Neuronal stem cell (in vitro differentiated cells): ENCODE measurements around the gene KCNH6.

Experiments
- DNase-seq: peaks from one replicate; pipeline ENCODE4 v3.0.0-alpha.2; 2013; ENCODE audit warnings: low spot score
- H2AFZ ChIP-seq: one replicate; pipeline ENCODE4 v1.6.1; 2013; ENCODE audit warnings: mild to moderate bottlenecking, low read length, inconsistent platforms
- H2AK5ac ChIP-seq: 2 replicates; pipeline ENCODE4 v1.6.1; 2013; ENCODE audit warnings: low read depth, mild to moderate bottlenecking, inconsistent platforms, low read length, moderate library complexity, mixed read lengths
- H2BK120ac ChIP-seq: 2 replicates; pipeline ENCODE4 v1.6.1; 2013; ENCODE audit warnings: low read depth, mild to moderate bottlenecking, inconsistent platforms, low read length, moderate library complexity, mixed read lengths
- H2BK12ac ChIP-seq: one replicate; pipeline ENCODE4 v1.6.1; 2013; ENCODE audit warnings: low read length, inconsistent platforms
- H2BK15ac ChIP-seq: 2 replicates; pipeline ENCODE4 v1.6.1; 2013; ENCODE audit warnings: mild to moderate bottlenecking, low read length, inconsistent platforms, mixed read lengths
- H2BK5ac ChIP-seq: one replicate; pipeline ENCODE4 v1.6.1; 2013; ENCODE audit warnings: inconsistent platforms, mild to moderate bottlenecking, low read length, moderate library complexity
- H3K14ac ChIP-seq: one replicate; pipeline ENCODE4 v1.6.1; 2013; ENCODE audit warnings: low read length, inconsistent platforms
- H3K18ac ChIP-seq: 2 replicates; pipeline ENCODE4 v1.6.1; 2013; ENCODE audit warnings: low read length, inconsistent platforms
- H3K23ac ChIP-seq: 2 replicates; pipeline ENCODE4 v1.6.1; 2013; ENCODE audit warnings: low read depth, mild to moderate bottlenecking, mixed read lengths, low read length, inconsistent platforms; ENCODE audit not compliant: poor library complexity
- H3K27ac ChIP-seq: replicated peaks from 3 replicates; pipeline ENCODE4 v1.5.1; 2013; ENCODE audit warnings: low read length, inconsistent platforms
- H3K27me3 ChIP-seq, 3 experiments: 2 replicates each; pipeline ENCODE4 v1.6.1; 2013; ENCODE audit warnings: low read length in 3 of 3, mild to moderate bottlenecking in 2 of 3, inconsistent platforms in 1 of 3, low read depth in 1 of 3, mixed read lengths in 1 of 3, moderate library complexity in 1 of 3; ENCODE audit not compliant: control insufficient read depth in 3 of 3, insufficient read depth in 3 of 3
- H3K36me3 ChIP-seq, 2 donors: replicated peaks in 1 of 2; 2 replicates each; pipeline ENCODE4 v1.6.1; 2013; ENCODE audit warnings: low read length in 2 of 2; ENCODE audit not compliant: control insufficient read depth in 2 of 2, insufficient read depth in 2 of 2
- H3K4ac ChIP-seq: 2 replicates; pipeline ENCODE4 v1.6.1; 2013; ENCODE audit warnings: inconsistent platforms, mild to moderate bottlenecking, low read length, moderate library complexity
- H3K4me1 ChIP-seq, 2 donors: 1 replicate in 1 of 2; 2 replicates in 1 of 2; pipeline ENCODE4 v1.6.1; 2013; ENCODE audit warnings: low read length in 2 of 2, low read depth in 1 of 2; ENCODE audit not compliant: control insufficient read depth in 2 of 2, insufficient read depth in 1 of 2
- H3K4me2 ChIP-seq: one replicate; pipeline ENCODE4 v1.6.1; 2013; ENCODE audit warnings: mild to moderate bottlenecking, low read length, inconsistent platforms; ENCODE audit not compliant: insufficient read depth, poor library complexity, severe bottlenecking
- H3K4me3 ChIP-seq, 2 donors: 2 replicates each; pipeline ENCODE4 v1.5.1; 2013; ENCODE audit warnings: low read length in 2 of 2, mild to moderate bottlenecking in 2 of 2, inconsistent platforms in 1 of 2, moderate library complexity in 1 of 2
- H3K79me1 ChIP-seq: one replicate; pipeline ENCODE4 v1.6.1; 2013; ENCODE audit warnings: low read depth, mild to moderate bottlenecking, inconsistent platforms, low read length, moderate library complexity
- H3K9ac ChIP-seq: one replicate; pipeline ENCODE4 v1.6.1; 2013; ENCODE audit warnings: mild to moderate bottlenecking, low read depth, low read length, inconsistent platforms; ENCODE audit not compliant: poor library complexity
- H3K9me3 ChIP-seq, 2 donors: replicated peaks in 1 of 2; 2 replicates each; pipeline versions ENCODE3 to v1.6.1; 2013; ENCODE audit warnings: low read length in 2 of 2, mild to moderate bottlenecking in 2 of 2, inconsistent platforms in 1 of 2, low read depth in 1 of 2, mixed read lengths in 1 of 2, moderate library complexity in 1 of 2; ENCODE audit not compliant: control insufficient read depth in 2 of 2, insufficient read depth in 1 of 2
- H4K8ac ChIP-seq: one replicate; pipeline ENCODE4 v1.6.1; 2013; ENCODE audit warnings: low read depth, mild to moderate bottlenecking, inconsistent platforms, low read length, moderate library complexity
- H4K91ac ChIP-seq: one replicate; pipeline ENCODE4 v1.6.1; 2013; ENCODE audit warnings: low read length, low read depth, mild to moderate bottlenecking, inconsistent platforms; ENCODE audit not compliant: poor library complexity
- WGBS, 2 donors: extraction: QIAGEN DNeasy Blood & Tissue Kit; methylation state at CpG; one replicate each; pipeline ENCODE4 v1.1.7; 2013; ENCODE audit warnings: missing lambda C conversion rate in 2 of 2, mixed read lengths in 1 of 2; ENCODE audit not compliant: insufficient read length in 2 of 2, insufficient replicate concordance in 1 of 2; ENCODE audit errors: extremely low coverage in 2 of 2; 5-methylcytosine and 5-hydroxymethylcytosine counted together

The KCNH6 gene

DNA sequence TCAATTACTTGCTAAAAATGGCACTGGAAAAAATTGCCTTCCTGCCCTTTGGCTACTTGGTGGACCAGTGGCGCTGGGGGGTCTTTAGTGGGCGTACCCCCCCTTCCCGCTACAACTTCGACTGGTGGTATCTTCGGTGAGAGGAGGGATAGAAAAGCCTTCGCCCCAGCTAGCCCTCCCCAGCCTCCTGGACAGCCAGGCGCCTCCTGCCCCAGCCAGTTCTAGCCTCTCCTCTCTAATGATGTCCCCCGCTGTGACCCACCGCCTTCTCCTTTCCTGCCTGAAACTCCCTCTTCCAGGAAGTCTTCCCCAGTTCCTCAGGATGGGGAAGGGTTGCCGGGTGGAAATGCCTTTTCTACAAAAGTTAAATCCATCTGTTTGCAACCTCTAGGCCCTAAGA, 40.1 kb upstream of the KCNH6 start:
- H2BK120ac ChIP-seq: no peak overlapping the region
- no peak overlapping the region for H2AK5ac ChIP-seq
- H3K27ac ChIP-seq: no peak overlapping the region
- H3K4ac ChIP-seq: no peak overlapping the region
- WGBS, 2 donors: no CpG with 5 or more reads among the region's 10 CpGs
- peaks cover 5 to 60% (median 11%) of the 10 kb centered on the region in 3 experiments for H3K27me3 ChIP-seq
- H3K4me2 ChIP-seq: no peak overlapping the region
- no peak overlapping the region for H4K91ac ChIP-seq
- no peak overlapping the region for H2BK5ac ChIP-seq
- no peak overlapping the region for H3K4me3 ChIP-seq
- H2BK12ac ChIP-seq: no peak overlapping the region
- no peaks in the 10 kb centered on the region for H3K36me3 ChIP-seq
- H3K14ac ChIP-seq: peak overlapping the region; percentile 38
- no peak overlapping the region for H3K9ac ChIP-seq
- no peaks in the 10 kb centered on the region for H3K9me3 ChIP-seq
- H2AFZ ChIP-seq: no peak overlapping the region
- peaks cover 0 to 2% of the 10 kb centered on the region in 2 donors for H3K4me1 ChIP-seq
- H3K18ac ChIP-seq: no peak overlapping the region
- no peak overlapping the region for H2BK15ac ChIP-seq
- no peak overlapping the region for H3K23ac ChIP-seq
- H4K8ac ChIP-seq: no peak overlapping the region
- DNase-seq: no peak
- peaks cover 3% of the 10 kb centered on the region for H3K79me1 ChIP-seq

DNA sequence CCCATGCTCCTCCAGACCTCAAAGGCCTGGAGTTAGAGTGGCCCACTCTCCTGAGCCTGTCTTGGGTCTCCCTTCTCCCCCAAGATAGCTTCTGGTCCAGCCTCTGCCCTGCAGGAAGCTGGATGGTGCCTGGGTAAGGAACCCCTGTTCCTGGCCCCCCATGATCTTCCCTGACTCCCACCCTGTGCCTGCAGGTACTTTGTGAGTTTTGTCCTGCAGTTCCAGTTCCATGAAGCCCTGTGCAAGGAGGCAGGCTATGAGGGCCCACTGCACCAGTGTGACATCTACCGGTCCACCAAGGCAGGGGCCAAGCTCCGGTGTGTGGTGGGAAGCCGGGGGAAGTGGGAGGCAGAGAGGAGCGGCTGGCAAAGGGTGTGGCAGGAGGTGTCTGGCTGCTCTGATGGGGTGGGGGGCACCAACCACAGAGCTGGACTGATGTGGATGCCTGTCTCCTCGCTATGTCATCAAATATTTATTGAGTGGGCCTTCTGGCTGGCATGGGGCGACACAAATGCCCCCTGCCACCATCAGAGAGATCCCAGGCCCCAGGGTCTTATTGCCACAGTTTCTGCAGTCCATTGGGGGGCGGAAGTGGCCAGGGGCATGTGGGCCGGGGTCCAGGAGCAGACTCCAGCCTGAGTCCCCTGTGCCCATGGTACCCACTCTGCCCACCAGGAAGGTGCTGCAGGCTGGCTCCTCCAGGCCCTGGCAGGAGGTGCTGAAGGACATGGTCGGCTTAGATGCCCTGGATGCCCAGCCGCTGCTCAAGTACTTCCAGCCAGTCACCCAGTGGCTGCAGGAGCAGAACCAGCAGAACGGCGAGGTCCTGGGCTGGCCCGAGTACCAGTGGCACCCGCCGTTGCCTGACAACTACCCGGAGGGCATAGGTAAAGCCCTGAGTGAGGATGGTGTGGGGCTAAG, 39.2 kb upstream of the KCNH6 start:
- no peak overlapping the region for H3K4me3 ChIP-seq
- no peak for DNase-seq
- peak overlapping the region; percentile 61 for H2AK5ac ChIP-seq
- peaks cover 3% of the 10 kb centered on the region for H3K79me1 ChIP-seq
- H3K36me3 ChIP-seq: no peaks in the 10 kb centered on the region
- no peak overlapping the region for H2BK5ac ChIP-seq
- no peak overlapping the region for H3K4me2 ChIP-seq
- H3K27ac ChIP-seq: no peak overlapping the region
- peak overlapping the region; percentile 41 for H2BK120ac ChIP-seq
- peak overlapping the region; percentile 81 for H3K23ac ChIP-seq
- no peak overlapping the region for H2AFZ ChIP-seq
- H3K4me1 ChIP-seq: no peaks in the 10 kb centered on the region
- H4K91ac ChIP-seq: no peak overlapping the region
- peak overlapping the region; percentile 65 for H4K8ac ChIP-seq
- H3K18ac ChIP-seq: peak overlapping the region; percentile 76
- H3K9me3 ChIP-seq: no peaks in the 10 kb centered on the region
- no peak overlapping the region for H2BK12ac ChIP-seq
- no CpG with 5 or more reads among the region's 16 CpGs for WGBS, 2 donors
- no peak overlapping the region for H3K4ac ChIP-seq
- no peak overlapping the region for H3K14ac ChIP-seq
- H2BK15ac ChIP-seq: peak overlapping the region; percentile 58
- H3K9ac ChIP-seq: no peak overlapping the region
- H3K27me3 ChIP-seq: peaks cover 0 to 53% (median 3%) of the 10 kb centered on the region in 3 experiments

DNA sequence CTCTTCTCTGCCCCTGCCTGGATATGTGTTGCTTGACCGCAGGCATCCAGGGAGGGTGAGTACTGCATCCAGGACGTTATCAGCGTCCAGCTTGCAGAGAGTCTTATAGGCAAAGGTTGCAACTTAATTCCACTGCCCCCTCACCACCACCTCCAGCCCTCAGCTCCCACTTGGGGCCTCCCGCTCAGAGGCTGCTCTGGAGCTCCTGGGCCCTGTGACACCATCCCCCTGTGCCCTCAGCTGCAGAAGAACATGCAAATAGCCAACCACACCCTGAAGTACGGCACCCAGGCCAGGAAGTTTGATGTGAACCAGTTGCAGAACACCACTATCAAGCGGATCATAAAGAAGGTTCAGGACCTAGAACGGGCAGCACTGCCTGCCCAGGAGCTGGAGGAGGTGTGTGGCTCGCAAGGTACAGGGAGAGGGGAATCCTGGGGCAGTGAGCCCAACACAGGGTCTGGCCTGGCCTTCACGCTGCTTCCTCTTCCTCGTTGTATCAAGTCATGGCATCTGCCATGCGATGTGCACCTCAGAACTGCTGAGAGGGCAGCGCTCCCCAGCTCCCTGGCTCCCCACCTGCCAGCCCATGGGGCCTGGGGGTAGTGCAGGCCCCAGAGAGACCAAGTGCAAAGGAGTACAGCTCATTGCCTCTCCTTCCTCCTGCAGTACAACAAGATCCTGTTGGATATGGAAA, 36.7 kb upstream of the KCNH6 start:
- no CpG with 5 or more reads among the region's 12 CpGs for WGBS, 2 donors

GRCh38 chr17:63487014-63487339, 36.2 kb upstream of the KCNH6 start:
- H3K36me3 ChIP-seq: no peaks in the 10 kb centered on the region
- no peaks in the 10 kb centered on the region for H3K9me3 ChIP-seq
- WGBS, 2 donors: no CpG with 5 or more reads among the region's 11 CpGs
- H4K8ac ChIP-seq: no peak overlapping the region
- H3K4me3 ChIP-seq: no peak overlapping the region
- no peak overlapping the region for H2BK5ac ChIP-seq
- peaks cover 0 to 56% (median 0%) of the 10 kb centered on the region in 3 experiments for H3K27me3 ChIP-seq
- H2AFZ ChIP-seq: no peak overlapping the region
- H3K4me2 ChIP-seq: no peak overlapping the region
- H2AK5ac ChIP-seq: peak overlapping the region; percentile 37
- H2BK120ac ChIP-seq: no peak overlapping the region
- H3K79me1 ChIP-seq: peaks cover 3% of the 10 kb centered on the region
- no peak overlapping the region for H3K9ac ChIP-seq
- H2BK12ac ChIP-seq: no peak overlapping the region
- no peak for DNase-seq
- H4K91ac ChIP-seq: no peak overlapping the region
- H3K4me1 ChIP-seq: no peaks in the 10 kb centered on the region
- no peak overlapping the region for H3K4ac ChIP-seq
- H2BK15ac ChIP-seq: peak overlapping the region; percentile 71
- peak overlapping the region; percentile 31 for H3K14ac ChIP-seq
- H3K18ac ChIP-seq: no peak overlapping the region
- H3K23ac ChIP-seq: peak overlapping the region; percentile 71
- no peak overlapping the region for H3K27ac ChIP-seq

More for the DNA sequence above, 36.7 kb upstream of the KCNH6 start:
- no peak overlapping the region for H3K9ac ChIP-seq
- H3K23ac ChIP-seq: peak overlapping the region; percentile 71
- H3K27me3 ChIP-seq: peaks cover 0 to 56% (median 0%) of the 10 kb centered on the region in 3 experiments
- H3K18ac ChIP-seq: no peak overlapping the region
- peak overlapping the region; percentile 31 for H3K14ac ChIP-seq
- H4K8ac ChIP-seq: no peak overlapping the region
- H3K27ac ChIP-seq: no peak overlapping the region
- H2BK15ac ChIP-seq: peak overlapping the region; percentile 71
- no peaks in the 10 kb centered on the region for H3K36me3 ChIP-seq
- no peak overlapping the region for H2BK120ac ChIP-seq
- H3K4me1 ChIP-seq: no peaks in the 10 kb centered on the region
- H2BK5ac ChIP-seq: no peak overlapping the region
- no peak overlapping the region for H3K4ac ChIP-seq
- peaks cover 3% of the 10 kb centered on the region for H3K79me1 ChIP-seq
- H4K91ac ChIP-seq: no peak overlapping the region
- no peak overlapping the region for H2BK12ac ChIP-seq
- H2AFZ ChIP-seq: no peak overlapping the region
- peak overlapping the region; percentile 37 for H2AK5ac ChIP-seq
- DNase-seq: no peak
- H3K9me3 ChIP-seq: no peaks in the 10 kb centered on the region
- no peak overlapping the region for H3K4me3 ChIP-seq
- no peak overlapping the region for H3K4me2 ChIP-seq
